NOMO-1 treated with dmso at 0.1 percent for 144 hours (cell line): ENCODE results near the gene RHOA.
"Not testable (repeated sequence)": the region's sequence is repeated elsewhere in the genome, so short reads cannot be mapped to it uniquely, and the experiment has no call there.

ENCODE experiments used
- DNase-seq: peaks from one replicate; lab custom pipeline; 2025; ENCODE audit not compliant: unreplicated experiment; lab: John Stamatoyannopoulos, UW

The RHOA gene

DNA sequence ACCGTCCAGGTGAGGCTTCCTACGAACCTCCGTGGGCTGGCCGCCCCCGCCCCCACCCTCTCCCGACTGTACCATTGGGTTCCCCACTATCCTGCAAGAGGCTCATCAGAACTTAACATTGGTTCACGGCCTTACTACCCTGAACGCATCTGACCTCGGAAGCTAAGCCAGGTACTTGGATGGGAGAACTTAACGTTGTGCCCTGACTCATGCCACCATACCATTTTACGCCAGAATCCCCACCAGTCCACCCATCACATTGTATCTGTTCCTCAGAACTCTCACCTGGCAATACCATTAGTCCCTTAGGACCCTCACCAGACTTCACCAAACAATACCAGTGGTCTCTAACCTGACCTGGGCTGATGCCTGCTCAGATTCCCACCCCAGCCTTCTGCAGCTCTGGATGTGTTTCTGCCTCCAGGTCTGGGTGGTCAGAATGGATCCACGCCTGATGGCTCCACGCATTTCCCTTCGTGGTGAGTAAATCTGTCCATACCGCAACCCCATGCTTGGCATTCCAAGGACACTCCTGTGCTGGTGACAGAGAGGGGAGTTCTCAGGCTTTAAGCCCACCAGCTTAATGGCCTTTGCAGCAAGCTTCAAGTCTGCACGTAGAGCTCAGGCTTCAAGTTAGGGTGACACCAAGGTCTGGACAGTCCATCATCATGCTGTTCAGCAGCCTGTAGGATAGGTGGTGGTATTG lies 1.0 kb upstream of the RHOA start:
- DNase-seq = no peak

- DNase-seq = no peak
These were observed 225 bp downstream of the RHOA start for GRCh38 chr3:49411535-49411967.

- DNase-seq = no peak
These were observed 786 bp downstream of the RHOA start for GRCh38 chr3:49410846-49411534.

- no peak for DNase-seq
These were observed 1.5 kb downstream of the RHOA start for GRCh38 chr3:49410066-49410845.

GRCh38 chr3:49406571-49407565 lies 4.9 kb downstream of the RHOA start:
- DNase-seq = no peak

- not testable (repeated sequence) for DNase-seq
These were observed 6.2 kb downstream of the RHOA start for GRCh38 chr3:49405570-49405969.

DNA sequence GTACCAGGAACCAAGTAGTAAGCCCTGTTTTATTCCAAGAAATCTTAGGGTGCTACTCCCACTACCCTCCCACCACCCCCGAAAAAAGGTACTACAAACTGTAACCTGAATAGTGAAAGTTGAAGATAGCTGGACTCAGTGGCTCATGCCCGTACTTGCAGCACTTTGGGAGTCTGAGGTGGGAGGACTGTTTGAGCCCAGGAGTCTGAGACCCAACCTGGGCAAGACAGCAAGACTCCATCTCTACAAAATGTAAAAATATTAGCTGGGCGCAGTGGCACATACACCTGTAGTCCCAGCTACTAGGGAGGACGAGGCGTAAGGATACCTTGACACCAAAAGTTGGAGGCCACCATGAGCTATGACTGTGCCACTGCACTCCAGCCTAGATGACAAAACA lies 7.9 kb downstream of the RHOA start:
- no peak for DNase-seq

DNA sequence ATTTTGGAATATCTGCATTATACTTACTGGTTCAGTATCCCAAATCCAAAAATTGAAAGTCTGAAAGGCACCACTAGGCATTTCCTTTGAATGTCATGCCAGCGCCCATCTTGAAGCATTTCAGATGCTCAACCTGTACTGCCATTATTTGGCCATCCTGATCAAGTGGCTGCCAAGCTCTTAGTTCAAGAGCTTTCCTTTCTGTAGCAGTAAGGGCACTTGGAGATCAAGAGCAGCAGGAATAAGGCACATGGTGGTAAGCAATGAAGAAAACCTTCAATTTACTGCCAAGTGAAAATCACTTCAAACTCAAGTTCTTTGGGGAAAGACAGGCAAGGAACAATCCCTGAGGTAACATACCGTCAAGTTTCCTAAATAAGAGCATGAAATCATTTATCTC lies 10.0 kb downstream of the RHOA start:
- no peak for DNase-seq

- DNase-seq = no peak
These were observed 12.3 kb downstream of the RHOA start for GRCh38 chr3:49399461-49399860.

DNA sequence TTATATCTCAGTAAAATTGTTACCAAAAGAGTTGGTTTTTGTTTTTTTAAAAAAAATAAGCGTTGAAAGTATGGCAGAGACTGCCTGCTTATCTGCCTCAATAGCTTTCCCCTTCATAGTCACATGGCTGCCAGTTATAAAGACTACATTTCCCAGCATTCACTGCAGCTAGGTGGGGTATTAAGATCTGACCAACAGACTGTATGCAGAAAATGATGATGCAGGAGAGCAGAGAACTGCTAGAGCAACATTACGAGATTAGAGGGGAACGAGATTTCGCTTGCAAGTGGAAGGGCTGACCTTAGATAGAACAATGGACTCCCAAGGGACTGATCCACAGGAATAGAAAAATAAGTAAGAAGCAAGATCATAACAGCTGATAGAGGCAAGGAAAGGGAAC lies 14.3 kb downstream of the RHOA start:
- no peak for DNase-seq

DNA sequence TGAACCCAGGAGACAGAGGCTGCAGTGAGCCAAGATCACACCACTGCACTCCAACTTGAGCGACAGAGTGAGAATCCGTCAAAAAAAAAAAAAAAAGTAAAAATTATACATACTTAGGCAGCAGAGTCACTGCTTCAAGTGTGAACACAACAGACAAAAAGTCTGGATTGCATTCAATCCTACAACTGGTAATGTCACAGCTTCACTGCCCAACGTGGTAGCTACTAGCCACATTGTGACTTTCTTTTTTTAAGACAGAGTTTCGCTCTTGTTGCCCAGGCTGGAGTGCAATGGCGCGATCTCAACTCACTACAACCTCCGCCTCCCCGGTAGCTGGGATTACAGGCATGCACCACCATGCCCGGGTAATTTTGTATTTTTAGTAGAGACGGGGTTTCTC lies 20.5 kb downstream of the RHOA start:
- not testable (repeated sequence) for DNase-seq

GRCh38 chr3:49389297-49389696 lies 22.5 kb downstream of the RHOA start:
- DNase-seq = no peak

- no peak for DNase-seq
These were observed 23.4 kb downstream of the RHOA start for GRCh38 chr3:49388289-49388820.

DNA sequence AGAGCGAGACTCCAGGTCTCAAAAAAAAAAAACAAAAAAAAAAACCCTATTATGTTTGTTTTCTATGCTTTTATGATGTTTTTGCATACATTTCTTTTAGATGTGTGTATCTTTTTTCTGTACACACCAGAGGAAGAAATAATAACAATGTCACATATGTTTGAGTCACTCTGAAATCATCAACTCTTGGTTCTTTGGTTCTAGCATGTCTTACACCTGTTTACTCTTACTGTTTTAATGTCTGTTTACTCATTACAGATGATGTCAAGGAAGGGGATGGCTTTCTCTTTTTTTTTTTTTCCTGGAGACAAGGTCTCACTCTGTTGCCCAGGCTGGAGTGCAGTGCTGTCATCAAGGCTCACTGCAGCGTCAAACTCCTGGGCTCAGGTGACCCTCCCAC lies 24.1 kb downstream of the RHOA start:
- DNase-seq = no peak

GRCh38 chr3:49386056-49386756 lies 25.6 kb downstream of the RHOA start:
- DNase-seq = peak; percentile 31

- DNase-seq = no peak
These were observed 26.2 kb downstream of the RHOA start for GRCh38 chr3:49385617-49386016.

GRCh38 chr3:49383387-49383786 lies 28.4 kb downstream of the RHOA start:
- DNase-seq = no peak

DNA sequence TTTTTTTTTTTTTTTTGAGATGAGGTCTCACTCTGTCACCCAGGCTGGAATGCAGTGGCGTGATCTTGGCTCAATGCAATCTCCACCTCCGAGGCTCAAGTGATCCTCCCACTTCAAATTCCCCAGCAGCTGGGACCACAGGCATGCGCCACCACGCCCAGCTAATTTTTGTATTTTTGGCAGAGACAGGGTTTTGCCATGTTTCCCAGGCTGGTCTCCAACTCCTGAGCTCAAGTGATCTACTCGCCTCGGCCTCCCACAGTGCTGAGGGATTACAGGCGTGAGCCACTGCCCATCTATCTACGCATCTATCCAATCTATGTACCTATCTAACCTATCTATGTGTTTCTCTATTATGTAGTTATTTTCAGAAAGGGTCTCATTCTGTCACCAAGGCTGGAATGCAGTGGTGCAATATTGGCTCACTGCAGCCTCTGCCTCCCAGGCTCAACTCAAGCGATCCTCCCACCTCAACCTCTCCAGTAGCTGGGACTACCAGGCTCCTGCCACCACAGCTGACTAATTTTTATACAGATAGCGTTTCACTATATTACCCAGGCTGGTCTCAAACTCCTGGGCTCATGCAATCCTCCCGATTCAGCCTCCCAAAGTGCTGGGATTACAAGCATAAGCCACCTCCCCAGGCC lies 33.4 kb downstream of the RHOA start:
- no peak for DNase-seq

DNA sequence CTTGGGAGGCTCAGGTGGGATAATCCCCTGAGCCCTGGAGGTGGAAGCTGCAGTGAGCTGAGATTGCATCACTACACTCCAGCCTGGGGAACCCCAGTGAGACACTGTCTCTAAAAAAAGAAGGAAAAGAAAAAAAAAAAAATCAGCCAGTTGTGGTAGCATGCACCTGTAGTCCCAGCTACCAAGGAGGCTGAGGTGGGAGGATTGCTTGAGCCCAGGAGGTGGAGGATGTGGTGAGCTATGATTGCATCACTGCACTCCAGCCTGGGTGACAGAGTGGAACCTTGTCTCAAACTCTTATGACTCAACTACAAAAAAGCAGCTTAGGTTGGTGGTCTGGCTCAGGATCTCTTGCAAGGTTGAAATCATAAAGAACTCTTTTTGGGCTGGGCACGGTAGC lies 34.3 kb downstream of the RHOA start:
- no peak for DNase-seq
